Measurements from ENCODE around the gene VPS26A.

Gene VPS26A

GRCh38 chr10:69102440-69102839, 21.5 kb upstream of the VPS26A start:
- no peak overlapping the region for H3K4me3 ChIP-seq (ENCODE audit: low read depth, low read length)
- TF ChIP-seq, protein P1, sequence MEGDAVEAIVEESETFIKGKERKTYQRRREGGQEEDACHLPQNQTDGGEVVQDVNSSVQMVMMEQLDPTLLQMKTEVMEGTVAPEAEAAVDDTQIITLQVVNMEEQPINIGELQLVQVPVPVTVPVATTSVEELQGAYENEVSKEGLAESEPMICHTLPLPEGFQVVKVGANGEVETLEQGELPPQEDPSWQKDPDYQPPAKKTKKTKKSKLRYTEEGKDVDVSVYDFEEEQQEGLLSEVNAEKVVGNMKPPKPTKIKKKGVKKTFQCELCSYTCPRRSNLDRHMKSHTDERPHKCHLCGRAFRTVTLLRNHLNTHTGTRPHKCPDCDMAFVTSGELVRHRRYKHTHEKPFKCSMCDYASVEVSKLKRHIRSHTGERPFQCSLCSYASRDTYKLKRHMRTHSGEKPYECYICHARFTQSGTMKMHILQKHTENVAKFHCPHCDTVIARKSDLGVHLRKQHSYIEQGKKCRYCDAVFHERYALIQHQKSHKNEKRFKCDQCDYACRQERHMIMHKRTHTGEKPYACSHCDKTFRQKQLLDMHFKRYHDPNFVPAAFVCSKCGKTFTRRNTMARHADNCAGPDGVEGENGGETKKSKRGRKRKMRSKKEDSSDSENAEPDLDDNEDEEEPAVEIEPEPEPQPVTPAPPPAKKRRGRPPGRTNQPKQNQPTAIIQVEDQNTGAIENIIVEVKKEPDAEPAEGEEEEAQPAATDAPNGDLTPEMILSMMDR (IDR thresholded peaks at IDR 0.05; ENCODE audit: low read depth, low read length) = no peak

DNA sequence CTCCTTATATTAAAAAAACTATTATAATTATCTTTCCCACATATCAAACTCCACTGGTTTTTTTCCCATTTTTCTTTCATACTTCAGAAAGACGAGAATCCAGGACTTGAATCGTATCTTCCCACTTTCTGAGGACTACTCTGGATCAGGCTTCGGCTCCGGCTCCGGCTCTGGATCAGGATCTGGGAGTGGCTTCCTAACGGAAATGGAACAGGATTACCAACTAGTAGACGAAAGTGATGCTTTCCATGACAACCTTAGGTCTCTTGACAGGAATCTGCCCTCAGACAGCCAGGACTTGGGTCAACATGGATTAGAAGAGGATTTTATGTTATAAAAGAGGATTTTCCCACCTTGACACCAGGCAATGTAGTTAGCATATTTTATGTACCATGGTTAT, 20.2 kb upstream of the VPS26A start:
- TF ChIP-seq, protein P1 (IDR thresholded peaks at IDR 0.05; ENCODE audit: low read depth, low read length) = no peak
- no peak overlapping the region for H3K4me3 ChIP-seq (ENCODE audit: low read depth, low read length)

GRCh38 chr10:69104994-69105790, 18.8 kb upstream of the VPS26A start:
- no peak overlapping the region for H3K4me3 ChIP-seq (ENCODE audit: low read depth, low read length)
- TF ChIP-seq, protein P1 (IDR thresholded peaks at IDR 0.05; ENCODE audit: low read depth, low read length) = no peak

DNA sequence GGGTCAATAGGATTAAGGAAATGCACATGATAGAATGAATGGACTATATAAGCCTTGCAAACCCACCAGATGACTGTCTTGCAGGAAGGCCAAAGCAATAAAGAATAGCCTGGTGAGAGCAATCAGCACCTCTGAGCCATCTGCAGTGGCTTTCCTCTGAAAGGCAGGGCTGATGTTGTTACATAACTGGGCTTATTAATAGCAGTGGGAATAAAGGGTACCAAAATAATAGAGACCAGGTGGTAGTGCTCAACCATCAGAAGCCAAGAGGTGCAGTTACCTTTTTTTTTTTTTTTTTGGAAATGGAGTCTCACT, 16.8 kb upstream of the VPS26A start:
- H3K4me3 ChIP-seq (ENCODE audit: low read depth, low read length) = no peak overlapping the region
- TF ChIP-seq, protein P1 (IDR thresholded peaks at IDR 0.05; ENCODE audit: low read depth, low read length) = no peak

GRCh38 chr10:69107699-69108098, 16.3 kb upstream of the VPS26A start:
- TF ChIP-seq, protein P1 (IDR thresholded peaks at IDR 0.05; ENCODE audit: low read depth, low read length) = no peak
- H3K4me3 ChIP-seq (ENCODE audit: low read depth, low read length) = no peak overlapping the region

GRCh38 chr10:69119896-69120295, 4.1 kb upstream of the VPS26A start:
- H3K4me3 ChIP-seq (ENCODE audit: low read depth, low read length) = no peak overlapping the region
- TF ChIP-seq, protein P1 (IDR thresholded peaks at IDR 0.05; ENCODE audit: low read depth, low read length) = no peak

DNA sequence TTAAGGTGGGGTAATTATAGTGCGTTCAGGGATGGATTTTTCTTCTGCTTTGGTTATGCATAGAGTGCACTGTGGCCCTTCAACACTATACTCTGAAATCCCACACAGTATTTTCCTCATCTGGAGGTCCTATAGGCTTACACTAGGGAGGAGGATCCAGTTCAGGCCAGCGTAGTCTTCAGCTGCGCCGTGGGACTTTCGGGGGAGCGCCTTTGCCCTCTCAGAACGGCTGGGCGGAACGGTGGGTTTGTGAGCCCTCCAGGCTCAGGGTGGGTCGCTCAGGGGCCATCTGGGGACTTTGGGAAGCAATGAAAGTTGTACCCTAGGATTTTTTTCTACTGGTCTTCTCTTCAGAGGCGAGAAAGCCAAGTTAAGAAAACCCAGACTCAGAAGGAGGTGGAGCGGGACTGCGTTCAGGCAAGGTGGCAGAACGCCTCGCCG, 652 bp upstream of the VPS26A start:
- TF ChIP-seq, protein P1 (IDR thresholded peaks at IDR 0.05; ENCODE audit: low read depth, low read length) = peak; percentile 19; the same call in 1 of the 2 replicates
- peak overlapping the region; percentile 86 for H3K4me3 ChIP-seq (ENCODE audit: low read depth, low read length)
